ENCODE results near the gene NBPF3.

- TF ChIP-seq EMX1 (CRISPR knock-in tag; IDR thresholded peaks at IDR 0.05) (no peak), USF2 (CRISPR knock-in tag; IDR thresholded peaks at IDR 0.05) (no peak), GRHL2 (CRISPR knock-in tag; IDR thresholded peaks at IDR 0.05; ENCODE audit: insufficient replicate concordance, severe bottlenecking) (no peak), JUN (CRISPR knock-in tag; IDR thresholded peaks at IDR 0.05) (no peak), STAT6 (CRISPR knock-in tag; conservative IDR thresholded peaks at IDR 0.05; ENCODE audit: low read depth) (no peak), USF1 (CRISPR knock-in tag; IDR thresholded peaks at IDR 0.05) (no peak), TCF7 (CRISPR knock-in tag; IDR thresholded peaks at IDR 0.05; ENCODE audit: low read depth) (no peak), ZBTB43 (CRISPR knock-in tag; IDR thresholded peaks at IDR 0.05) (no peak), RELA (CRISPR knock-in tag; IDR thresholded peaks at IDR 0.05; ENCODE audit: borderline replicate concordance) (no peak)
These were observed 77.9 kb downstream of the NBPF3 start for GRCh38 chr1:21517660-21518480.

Data from WTC11 (cell line).